ENCODE measurements around the gene TSPEAR.

TSPEAR gene

GRCh38 chr21:44454747-44455523 lies 256.4 kb downstream of the TSPEAR start, which contains the start of gene LRRC3:
Gene LRRC3 (plus strand): TSS chr21:44455510. CDS start chr21:44456645, 1,135 bp downstream.
- no peak for TF ChIP-seq CTCF (IDR thresholded peaks at IDR 0.05; ENCODE audit: insufficient read depth, low read depth, low read length, missing control alignments)
- H3K4me3 ChIP-seq (ENCODE audit: low read length) = peak within 1 kb of the TSS; percentile 23
- peak; percentile 33 for DNase-seq (ENCODE audit: low read depth)

DNA sequence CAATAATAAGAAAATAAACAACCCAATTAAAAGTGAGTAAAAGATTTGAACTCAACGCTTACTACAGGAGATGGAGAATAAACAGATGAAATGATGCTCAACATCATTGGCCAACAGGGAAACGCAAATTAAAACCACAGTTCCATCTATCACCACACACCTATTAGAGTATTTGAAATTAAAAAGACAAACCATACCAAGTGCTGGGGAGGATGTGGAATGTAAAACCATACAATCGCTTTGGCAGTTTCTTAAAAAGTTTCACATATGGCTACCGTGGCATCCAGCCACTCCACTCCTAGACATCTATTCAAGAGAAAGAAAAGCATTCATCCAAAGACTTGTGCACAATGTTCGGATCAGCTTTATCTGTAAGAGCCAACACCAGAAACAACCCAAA lies 257.3 kb downstream of the TSPEAR start:
- no peak overlapping the region for H3K4me3 ChIP-seq (ENCODE audit: low read length)

GRCh38 chr21:44453120-44453519 lies 258.3 kb downstream of the TSPEAR start:
- no peak for DNase-seq (ENCODE audit: low read depth)
- TF ChIP-seq CTCF (IDR thresholded peaks at IDR 0.05; ENCODE audit: insufficient read depth, low read depth, low read length, missing control alignments) = no peak
- no peak overlapping the region for H3K4me3 ChIP-seq (ENCODE audit: low read length)

More for the DNA sequence above, 257.3 kb downstream of the TSPEAR start:
- TF ChIP-seq CTCF (IDR thresholded peaks at IDR 0.05; ENCODE audit: insufficient read depth, low read depth, low read length, missing control alignments) = no peak
- no peak for DNase-seq (ENCODE audit: low read depth)

DNA sequence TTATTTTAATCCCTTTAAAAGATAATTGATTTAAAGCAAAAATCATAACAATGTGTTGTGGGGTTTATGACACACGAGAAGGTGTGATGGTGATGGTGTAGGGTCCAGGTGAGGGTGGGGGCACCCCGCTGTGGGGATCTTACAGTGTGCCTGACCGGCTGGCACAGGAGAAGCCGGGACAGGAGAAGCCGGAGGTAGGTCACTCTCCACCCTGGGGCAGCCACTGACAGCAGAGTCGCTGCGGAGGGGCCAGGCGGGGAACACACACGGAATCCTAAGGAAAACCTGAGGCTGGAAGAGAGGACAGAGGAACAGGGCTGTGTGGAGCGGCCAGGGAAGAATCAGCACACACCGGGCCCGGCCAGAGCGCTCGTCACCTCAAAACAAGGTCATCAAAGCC lies 260.4 kb downstream of the TSPEAR start:
- TF ChIP-seq CTCF (IDR thresholded peaks at IDR 0.05; ENCODE audit: insufficient read depth, low read depth, low read length, missing control alignments) = no peak
- H3K4me3 ChIP-seq (ENCODE audit: low read length) = no peak overlapping the region
- DNase-seq (ENCODE audit: low read depth) = no peak

GRCh38 chr21:44450402-44450801 lies 261.0 kb downstream of the TSPEAR start:
- no peak for TF ChIP-seq CTCF (IDR thresholded peaks at IDR 0.05; ENCODE audit: insufficient read depth, low read depth, low read length, missing control alignments)
- H3K4me3 ChIP-seq (ENCODE audit: low read length) = no peak overlapping the region
- DNase-seq (ENCODE audit: low read depth) = no peak

DNA sequence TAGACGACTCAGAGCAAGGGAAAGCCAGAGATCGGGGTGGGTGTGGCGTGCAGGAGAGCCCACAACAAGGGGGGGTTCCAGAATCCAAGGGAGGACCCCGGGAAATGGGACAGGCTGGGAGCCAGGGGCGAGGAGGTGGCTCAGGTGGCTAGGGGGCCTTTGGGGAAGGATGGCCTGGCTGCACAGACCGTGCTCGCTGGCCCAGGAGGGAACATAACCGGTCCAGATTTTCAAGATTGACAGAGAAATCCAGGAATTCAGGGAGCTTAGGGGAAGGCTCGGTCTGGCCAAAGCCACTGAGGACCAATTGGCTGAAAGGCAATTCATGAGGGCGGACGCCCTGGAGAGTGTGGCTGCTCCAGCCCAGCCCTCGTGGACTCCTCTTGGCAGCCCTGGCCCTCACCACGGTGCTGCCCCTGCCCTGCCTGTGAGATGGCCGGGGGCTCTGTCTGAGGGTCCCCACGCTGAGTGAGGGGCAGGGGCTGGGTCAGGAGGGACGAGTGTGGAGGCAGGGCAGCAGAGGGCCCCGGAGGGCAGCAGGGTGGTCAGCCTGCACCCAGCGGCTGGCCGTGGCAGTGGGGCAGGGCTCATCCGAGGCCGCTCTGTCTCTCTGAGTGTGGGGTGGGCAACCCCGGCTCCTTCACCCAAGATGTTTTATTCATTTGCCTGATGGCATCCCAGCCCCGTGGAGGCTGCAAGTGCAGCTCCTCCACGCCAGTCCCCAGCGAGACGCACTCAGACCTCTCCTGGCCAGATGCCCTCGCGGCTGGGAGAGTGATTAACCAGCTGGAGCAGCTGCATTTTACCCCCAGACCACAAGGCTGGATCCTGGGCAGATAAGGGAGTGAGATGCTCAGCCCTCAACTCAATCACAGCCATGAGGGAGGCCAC lies 261.7 kb downstream of the TSPEAR start:
- H3K4me3 ChIP-seq (ENCODE audit: low read length) = no peak overlapping the region
- TF ChIP-seq CTCF (IDR thresholded peaks at IDR 0.05; ENCODE audit: insufficient read depth, low read depth, low read length, missing control alignments) = no peak
- DNase-seq (ENCODE audit: low read depth) = no peak
